Ishikawa (cell line): ENCODE measurements around the gene GTF2F2.

Experiments used
- CEBPB ChIP-seq: IDR thresholded peaks from 2 replicates; pipeline ENCODE4 v1.6.1; 2012
- CREB1 ChIP-seq: IDR thresholded peaks from 2 replicates; pipeline ENCODE4 v1.6.1; 2012; ENCODE audit warnings: low read depth
- EGR1 ChIP-seq: IDR thresholded peaks from 2 replicates; pipeline ENCODE4 v1.6.1; 2012
- EP300 ChIP-seq: IDR thresholded peaks from 2 replicates; pipeline ENCODE4 v1.6.1; 2012; ENCODE audit warnings: borderline replicate concordance
- FOXM1 ChIP-seq: IDR thresholded peaks from 2 replicates; pipeline ENCODE4 v1.6.1; 2012; ENCODE audit warnings: low read depth, borderline replicate concordance
- NFIC ChIP-seq: IDR thresholded peaks from 2 replicates; pipeline ENCODE4 v1.6.1; 2012
- RAD21 ChIP-seq: IDR thresholded peaks from 2 replicates; pipeline ENCODE4 v1.6.1; 2012; ENCODE audit warnings: low read depth
- TAF1 ChIP-seq: IDR thresholded peaks from 2 replicates; pipeline ENCODE4 v1.6.1; 2012; ENCODE audit warnings: low read depth, mild to moderate bottlenecking
- TCF12 ChIP-seq: IDR thresholded peaks from 2 replicates; pipeline ENCODE4 v1.6.1; 2012; ENCODE audit warnings: low read depth
- TEAD4 ChIP-seq: IDR thresholded peaks from 2 replicates; pipeline ENCODE4 v1.6.1; 2012
- USF1 ChIP-seq: IDR thresholded peaks from 2 replicates; pipeline ENCODE4 v1.6.1; 2012
- YY1 ChIP-seq: IDR thresholded peaks from 2 replicates; pipeline ENCODE4 v1.6.1; 2012; ENCODE audit warnings: low read depth
- ZBTB7A ChIP-seq: IDR thresholded peaks from 2 replicates; pipeline ENCODE4 v1.6.1; 2012; ENCODE audit warnings: low read depth
- TF ChIP-seq, protein P1 (sequence below): IDR thresholded peaks from 2 replicates; pipeline ENCODE4 v1.6.1; 2012
- TF ChIP-seq, protein P2 (sequence below): IDR thresholded peaks from 2 replicates; pipeline ENCODE4 v1.6.1; 2012; ENCODE audit warnings: low read depth, mild to moderate bottlenecking

Gene GTF2F2

GRCh38 chr13:45084515-45084914 lies 35.8 kb upstream of the GTF2F2 start:
- TF ChIP-seq NFIC: no peak
- no peak for TF ChIP-seq CREB1
- TF ChIP-seq EGR1: no peak
- no peak for TF ChIP-seq TCF12
- no peak for TF ChIP-seq EP300
- no peak for TF ChIP-seq FOXM1
- TF ChIP-seq CEBPB: no peak
- no peak for TF ChIP-seq RAD21
- TF ChIP-seq, protein P1, sequence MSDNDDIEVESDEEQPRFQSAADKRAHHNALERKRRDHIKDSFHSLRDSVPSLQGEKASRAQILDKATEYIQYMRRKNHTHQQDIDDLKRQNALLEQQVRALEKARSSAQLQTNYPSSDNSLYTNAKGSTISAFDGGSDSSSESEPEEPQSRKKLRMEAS: no peak
- TF ChIP-seq YY1: no peak
- no peak for TF ChIP-seq USF1
- TF ChIP-seq, protein P2, sequence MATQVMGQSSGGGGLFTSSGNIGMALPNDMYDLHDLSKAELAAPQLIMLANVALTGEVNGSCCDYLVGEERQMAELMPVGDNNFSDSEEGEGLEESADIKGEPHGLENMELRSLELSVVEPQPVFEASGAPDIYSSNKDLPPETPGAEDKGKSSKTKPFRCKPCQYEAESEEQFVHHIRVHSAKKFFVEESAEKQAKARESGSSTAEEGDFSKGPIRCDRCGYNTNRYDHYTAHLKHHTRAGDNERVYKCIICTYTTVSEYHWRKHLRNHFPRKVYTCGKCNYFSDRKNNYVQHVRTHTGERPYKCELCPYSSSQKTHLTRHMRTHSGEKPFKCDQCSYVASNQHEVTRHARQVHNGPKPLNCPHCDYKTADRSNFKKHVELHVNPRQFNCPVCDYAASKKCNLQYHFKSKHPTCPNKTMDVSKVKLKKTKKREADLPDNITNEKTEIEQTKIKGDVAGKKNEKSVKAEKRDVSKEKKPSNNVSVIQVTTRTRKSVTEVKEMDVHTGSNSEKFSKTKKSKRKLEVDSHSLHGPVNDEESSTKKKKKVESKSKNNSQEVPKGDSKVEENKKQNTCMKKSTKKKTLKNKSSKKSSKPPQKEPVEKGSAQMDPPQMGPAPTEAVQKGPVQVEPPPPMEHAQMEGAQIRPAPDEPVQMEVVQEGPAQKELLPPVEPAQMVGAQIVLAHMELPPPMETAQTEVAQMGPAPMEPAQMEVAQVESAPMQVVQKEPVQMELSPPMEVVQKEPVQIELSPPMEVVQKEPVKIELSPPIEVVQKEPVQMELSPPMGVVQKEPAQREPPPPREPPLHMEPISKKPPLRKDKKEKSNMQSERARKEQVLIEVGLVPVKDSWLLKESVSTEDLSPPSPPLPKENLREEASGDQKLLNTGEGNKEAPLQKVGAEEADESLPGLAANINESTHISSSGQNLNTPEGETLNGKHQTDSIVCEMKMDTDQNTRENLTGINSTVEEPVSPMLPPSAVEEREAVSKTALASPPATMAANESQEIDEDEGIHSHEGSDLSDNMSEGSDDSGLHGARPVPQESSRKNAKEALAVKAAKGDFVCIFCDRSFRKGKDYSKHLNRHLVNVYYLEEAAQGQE: no peak
- no peak for TF ChIP-seq ZBTB7A
- no peak for TF ChIP-seq TAF1
- TF ChIP-seq TEAD4: no peak

GRCh38 chr13:45086484-45086883 lies 33.8 kb upstream of the GTF2F2 start:
- no peak for TF ChIP-seq CEBPB
- no peak for TF ChIP-seq USF1
- TF ChIP-seq TEAD4: no peak
- no peak for TF ChIP-seq TAF1
- TF ChIP-seq, protein P1: no peak
- TF ChIP-seq NFIC: no peak
- TF ChIP-seq EP300: no peak

DNA sequence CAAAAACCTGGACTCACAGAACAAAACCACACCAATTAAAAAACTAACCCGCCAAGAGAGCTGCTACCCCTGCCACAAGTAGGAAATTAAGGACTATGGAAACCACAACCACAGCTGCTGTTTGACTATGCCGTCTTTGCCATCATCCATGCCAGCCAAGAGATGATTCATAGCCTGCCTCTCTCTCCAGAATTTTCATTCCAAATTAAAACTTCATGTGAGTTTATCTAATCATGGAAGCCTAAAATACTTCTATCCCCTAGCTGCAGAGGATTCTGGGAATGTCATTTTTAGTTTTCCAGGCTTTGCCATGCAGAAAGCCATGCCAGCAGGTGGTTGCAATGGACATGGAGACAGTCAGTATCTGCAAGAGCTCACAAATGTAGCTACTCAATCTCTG lies 27.6 kb upstream of the GTF2F2 start:
- TF ChIP-seq EP300: no peak
- no peak for TF ChIP-seq YY1
- no peak for TF ChIP-seq CEBPB
- no peak for TF ChIP-seq FOXM1
- no peak for TF ChIP-seq NFIC
- no peak for TF ChIP-seq TEAD4
- TF ChIP-seq ZBTB7A: no peak
- TF ChIP-seq RAD21: no peak
- no peak for TF ChIP-seq CREB1
- no peak for TF ChIP-seq USF1
- TF ChIP-seq, protein P2: no peak
- no peak for TF ChIP-seq TAF1
- TF ChIP-seq EGR1: no peak
- TF ChIP-seq TCF12: no peak
- TF ChIP-seq, protein P1: no peak

DNA sequence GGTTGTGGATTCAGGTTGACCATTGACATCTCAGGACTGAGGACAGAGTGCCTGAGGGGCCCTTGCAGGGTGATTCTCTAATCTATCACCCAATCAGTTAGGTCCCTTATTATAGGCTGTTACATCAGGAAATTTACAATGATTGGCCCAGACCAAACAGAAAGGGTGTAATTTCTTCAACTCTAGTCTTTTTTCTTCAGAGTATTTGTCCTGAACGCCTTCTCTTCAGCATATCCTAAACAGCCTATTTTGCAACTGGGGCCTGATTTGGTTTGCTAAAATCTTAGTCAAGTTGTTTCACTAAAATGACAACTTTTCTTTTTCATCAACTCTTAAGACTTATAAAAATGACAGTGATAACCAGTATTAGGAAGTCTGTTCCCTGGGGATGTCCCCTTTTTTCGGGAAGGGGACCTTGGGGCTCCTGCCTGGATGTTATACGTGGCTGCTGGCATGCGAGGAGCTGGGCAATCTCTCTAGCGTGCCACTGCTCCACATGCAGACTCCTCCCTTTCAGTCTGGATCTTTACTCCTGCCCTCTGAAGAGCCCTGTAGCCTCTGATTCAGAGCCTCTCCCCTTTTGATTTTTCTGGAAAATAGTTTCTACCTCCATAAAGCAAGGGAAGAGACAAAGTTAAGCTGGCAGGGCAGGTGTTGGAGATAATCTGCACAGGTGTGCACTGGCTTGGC lies 19.6 kb upstream of the GTF2F2 start:
- TF ChIP-seq TEAD4: no peak
- no peak for TF ChIP-seq TCF12
- no peak for TF ChIP-seq NFIC
- no peak for TF ChIP-seq USF1
- TF ChIP-seq RAD21: no peak
- TF ChIP-seq, protein P2: no peak
- no peak for TF ChIP-seq EP300
- no peak for TF ChIP-seq TAF1
- no peak for TF ChIP-seq CREB1
- no peak for TF ChIP-seq CEBPB
- TF ChIP-seq ZBTB7A: no peak
- TF ChIP-seq FOXM1: no peak
- TF ChIP-seq, protein P1: no peak
- TF ChIP-seq EGR1: no peak
- no peak for TF ChIP-seq YY1
